ENCODE measurements around the gene ABCC3. TPM values are rescaled to one million over a fixed set of nuclear protein-coding genes. Genes with fewer than 3 reads are reported as not detected.

ABCC3 gene
- total and polyA plus RNA-seq, 2 of the 8 experiments (the other 6 are each of a cell fraction or from before 2014, with no cell fraction given) = 0.35 to 0.37 TPM

DNA sequence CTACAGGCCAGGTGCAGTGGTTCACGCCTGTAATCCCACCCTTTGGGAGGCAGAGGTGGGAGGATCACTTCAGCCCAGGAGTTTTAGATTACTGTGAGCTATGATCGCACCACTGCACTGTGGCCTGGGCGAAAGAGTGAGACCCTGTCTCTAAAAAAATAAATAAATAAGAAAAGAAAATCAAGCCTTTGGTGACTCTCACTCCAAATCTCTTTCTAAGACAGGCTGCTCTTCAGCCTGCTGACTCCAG lies 976 bp downstream of the ABCC3 start (continued):
- no peak for TF ChIP-seq EP300 (IDR thresholded peaks at IDR 0.05; ENCODE audit: borderline replicate concordance in 1 of 2, low read depth in 2 of 2, low read length in 2 of 2)
- TF ChIP-seq SP2 (IDR thresholded peaks at IDR 0.05; ENCODE audit: low read length) = no peak
- TF ChIP-seq RNF2 (IDR thresholded peaks at IDR 0.05; ENCODE audit: borderline replicate concordance, low read depth, low read length, missing control alignments, poor library complexity, severe bottlenecking) = no peak
- no peak for TF ChIP-seq RFX5 (IDR thresholded peaks at IDR 0.05; ENCODE audit: borderline replicate concordance, low read depth, low read length)

Data from H1 (cell line).